Peyer's patch (tissue), 4 donors: ENCODE results near the gene TMEM187.

Experiments used
- POLR2A ChIP-seq, 2 donors: fragments of 450-650 bp; IDR thresholded peaks; one replicate each; pipeline ENCODE4 v1.5.1; 2017; ENCODE audit warnings: antibody characterized with exemption in 2 of 2, mild to moderate bottlenecking in 2 of 2, moderate library complexity in 2 of 2
- TF ChIP-seq, protein P1 (sequence below), 6 experiments: fragments of 450-650 bp in 4 of 6; fragments of 200-600 bp in 2 of 6; sonication (generic) in 1 of 6; IDR thresholded peaks; one replicate each; pipeline ENCODE4 v1.5.1; 2017 to 2019; ENCODE audit warnings: antibody characterized with exemption in 6 of 6, mild to moderate bottlenecking in 3 of 6, moderate library complexity in 1 of 6

DNA sequence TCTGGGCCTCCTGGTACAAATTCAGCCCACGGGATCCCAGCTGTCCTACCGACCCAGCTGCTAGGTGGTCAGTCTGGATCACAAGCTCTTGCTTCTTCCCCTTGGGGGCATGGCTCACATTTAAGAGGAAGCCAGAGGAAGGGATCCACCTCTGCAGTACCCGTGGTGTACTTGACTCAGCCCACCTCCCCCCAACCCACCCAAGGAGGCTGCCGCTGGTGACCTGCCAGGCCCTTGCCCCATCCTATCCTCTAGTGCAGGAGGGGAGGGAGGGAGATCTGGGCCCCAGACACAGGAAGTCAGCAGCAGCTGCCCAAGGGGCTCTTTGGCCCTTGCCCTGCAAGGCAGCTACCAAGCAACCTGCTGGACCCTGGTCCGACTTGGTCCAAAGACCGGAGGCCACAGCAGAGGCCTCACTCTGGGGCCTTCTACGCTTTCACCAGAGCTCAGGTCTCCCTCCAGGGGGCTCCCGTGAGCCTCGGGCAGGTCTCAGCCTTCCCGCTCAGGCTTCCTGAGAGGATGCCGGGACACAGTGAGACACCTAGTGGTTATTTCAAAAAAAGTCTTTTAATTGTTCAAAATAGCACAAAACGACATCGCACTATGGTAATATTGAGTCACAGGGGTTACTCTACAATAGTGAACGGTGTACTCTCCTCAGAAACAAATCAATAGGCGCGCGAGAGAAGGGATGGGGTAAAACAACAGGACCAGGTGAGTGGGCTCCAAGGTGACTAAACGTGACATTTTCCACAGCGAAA lies 25.4 kb upstream of the TMEM187 start:
- TF ChIP-seq, protein P1, sequence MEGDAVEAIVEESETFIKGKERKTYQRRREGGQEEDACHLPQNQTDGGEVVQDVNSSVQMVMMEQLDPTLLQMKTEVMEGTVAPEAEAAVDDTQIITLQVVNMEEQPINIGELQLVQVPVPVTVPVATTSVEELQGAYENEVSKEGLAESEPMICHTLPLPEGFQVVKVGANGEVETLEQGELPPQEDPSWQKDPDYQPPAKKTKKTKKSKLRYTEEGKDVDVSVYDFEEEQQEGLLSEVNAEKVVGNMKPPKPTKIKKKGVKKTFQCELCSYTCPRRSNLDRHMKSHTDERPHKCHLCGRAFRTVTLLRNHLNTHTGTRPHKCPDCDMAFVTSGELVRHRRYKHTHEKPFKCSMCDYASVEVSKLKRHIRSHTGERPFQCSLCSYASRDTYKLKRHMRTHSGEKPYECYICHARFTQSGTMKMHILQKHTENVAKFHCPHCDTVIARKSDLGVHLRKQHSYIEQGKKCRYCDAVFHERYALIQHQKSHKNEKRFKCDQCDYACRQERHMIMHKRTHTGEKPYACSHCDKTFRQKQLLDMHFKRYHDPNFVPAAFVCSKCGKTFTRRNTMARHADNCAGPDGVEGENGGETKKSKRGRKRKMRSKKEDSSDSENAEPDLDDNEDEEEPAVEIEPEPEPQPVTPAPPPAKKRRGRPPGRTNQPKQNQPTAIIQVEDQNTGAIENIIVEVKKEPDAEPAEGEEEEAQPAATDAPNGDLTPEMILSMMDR (IDR thresholded peaks at IDR 0.05) = peak; percentile 66 to 91 (median 80)
- TF ChIP-seq POLR2A (IDR thresholded peaks at IDR 0.05) = no peak
